CD4-positive, alpha-beta T cell treated with Interleukin-21 for 1 hour (primary cell): Measurements from ENCODE around the gene ACVR2A.

Experiments used
- DNase-seq: peaks from one replicate; pipeline ENCODE4 v3.0.0-alpha.2; 2020

The ACVR2A gene

GRCh38 chr2:147927053-147927588 lies 82.3 kb downstream of the ACVR2A start:
- no peak for DNase-seq

DNA sequence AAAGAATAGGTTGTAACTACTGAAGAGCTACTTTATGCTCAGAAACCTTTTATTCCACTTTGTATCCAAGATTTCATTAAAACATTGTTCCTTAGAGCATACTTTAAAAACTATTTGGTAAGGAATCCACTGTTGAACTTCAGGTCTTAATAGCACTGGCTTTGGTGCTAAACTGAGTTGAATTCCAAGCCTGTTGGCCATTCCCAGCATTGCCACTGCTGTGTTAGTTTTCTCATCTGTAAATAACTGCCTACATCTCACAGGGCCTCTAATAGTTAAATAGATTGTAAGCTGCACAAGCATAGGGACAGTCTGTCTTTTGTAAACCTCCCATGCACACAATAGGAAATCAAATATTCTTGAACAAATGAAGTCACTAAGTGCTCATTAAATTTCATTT lies 89.1 kb downstream of the ACVR2A start:
- no peak for DNase-seq

DNA sequence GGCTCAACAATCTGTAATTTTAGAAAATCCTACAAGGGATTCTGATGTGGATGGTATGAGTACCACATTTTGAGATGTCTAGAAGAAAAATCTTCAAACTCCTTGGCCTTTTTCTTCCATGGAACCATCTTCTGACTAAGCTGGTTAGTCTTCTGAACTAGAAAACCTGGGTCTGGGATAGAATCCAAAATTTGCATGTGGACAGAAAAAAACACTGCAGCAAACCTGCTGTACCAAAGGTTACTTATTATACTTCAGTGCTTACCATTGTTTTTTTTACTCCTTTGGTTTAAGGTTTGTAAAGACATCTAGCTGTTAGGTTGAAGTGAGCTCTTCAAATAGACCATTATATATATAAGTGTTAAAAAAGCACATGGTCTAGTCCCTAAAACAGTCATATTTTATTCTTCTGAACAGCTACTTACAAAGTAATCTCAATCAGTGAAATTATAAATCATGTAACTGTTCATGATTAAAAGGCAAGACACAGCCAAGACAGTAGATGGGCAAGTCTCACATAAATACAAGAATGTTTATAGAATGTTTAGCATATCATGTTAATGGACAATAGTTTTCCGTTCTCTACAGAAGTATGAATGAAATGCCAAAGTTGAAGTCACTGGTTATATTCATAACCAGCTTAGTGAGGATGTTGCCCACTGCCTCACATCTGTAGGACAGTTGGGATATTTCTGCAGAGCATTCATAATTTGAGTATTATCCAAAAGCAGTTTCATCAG lies 90.2 kb downstream of the ACVR2A start:
- DNase-seq, result no peak

GRCh38 chr2:147937744-147938349 lies 93.0 kb downstream of the ACVR2A start:
- DNase-seq, result peak; percentile 27

GRCh38 chr2:147939313-147939712 lies 94.5 kb downstream of the ACVR2A start:
- no peak for DNase-seq

- DNase-seq, result no peak
Observed at GRCh38 chr2:147945660-147946059, 100.8 kb downstream of the ACVR2A start.

- no peak for DNase-seq
Observed at GRCh38 chr2:147952118-147952517, 107.3 kb downstream of the ACVR2A start.

DNA sequence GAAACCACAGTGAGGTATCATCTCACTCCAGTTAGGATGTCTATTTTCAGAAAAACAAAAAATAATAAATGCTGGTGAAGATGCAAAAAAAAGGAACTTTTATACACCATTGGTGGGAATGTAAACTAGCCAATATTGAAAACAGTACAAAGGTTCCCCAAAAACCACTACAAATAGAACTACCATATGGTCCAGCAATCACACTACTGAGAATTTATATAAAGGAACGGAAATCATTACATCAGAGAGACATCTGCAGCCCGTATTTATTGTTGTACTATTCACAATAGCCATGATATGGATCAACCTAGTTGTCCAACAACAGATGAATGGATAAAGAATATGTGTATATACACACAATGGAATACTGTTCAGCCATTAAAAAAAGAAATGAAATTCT lies 123.7 kb downstream of the ACVR2A start:
- DNase-seq, result no peak

DNA sequence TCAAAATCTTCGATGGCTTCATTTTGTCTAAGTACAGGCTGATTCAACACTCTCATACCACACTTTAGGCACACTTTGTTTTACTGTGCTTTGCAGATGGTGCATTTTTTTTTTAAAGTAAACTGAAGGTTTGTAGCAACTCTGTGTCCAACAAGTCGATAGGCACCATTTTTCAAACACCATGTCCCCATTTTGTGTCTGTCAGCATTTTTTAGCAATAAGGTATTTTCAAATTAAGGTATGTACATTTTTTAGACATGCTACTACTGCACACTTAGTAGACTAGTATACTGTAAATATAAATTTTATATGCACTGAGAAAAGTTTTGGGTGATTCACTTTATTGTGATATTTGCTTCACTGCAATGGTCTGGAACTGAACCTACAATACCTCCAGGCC lies 131.3 kb downstream of the ACVR2A start:
- DNase-seq, result no peak

- DNase-seq, result no peak
Observed at GRCh38 chr2:147977679-147978078, 132.8 kb downstream of the ACVR2A start.
